GM19193 (cell line): ENCODE measurements around the gene WRAP53.

ENCODE experiments used
- POLR2A ChIP-seq: IDR thresholded peaks from 4 replicates; pipeline ENCODE4 v1.6.1; 2011; ENCODE audit not compliant: insufficient read depth, insufficient read length; ENCODE audit errors: extremely low read depth

The WRAP53 gene

GRCh38 chr17:7711051-7711755, 22.9 kb downstream of the WRAP53 start:
- no peak for TF ChIP-seq POLR2A

GRCh38 chr17:7712111-7712771, 24.0 kb downstream of the WRAP53 start:
- TF ChIP-seq POLR2A: no peak

- TF ChIP-seq POLR2A: no peak
Measured at GRCh38 chr17:7713782-7714181, 25.5 kb downstream of the WRAP53 start.

GRCh38 chr17:7714721-7715594, 26.7 kb downstream of the WRAP53 start:
- no peak for TF ChIP-seq POLR2A

GRCh38 chr17:7715936-7716886, 27.9 kb downstream of the WRAP53 start:
- no peak for TF ChIP-seq POLR2A

GRCh38 chr17:7716901-7717755, 28.9 kb downstream of the WRAP53 start, which contains the start of gene DNAH2:
Gene DNAH2, plus strand, starts transcription at chr17:7717744. Its CDS starts 1,991 bp downstream, at chr17:7719735.
- no peak for TF ChIP-seq POLR2A

- TF ChIP-seq POLR2A: no peak
Measured at GRCh38 chr17:7717756-7718350, 29.6 kb downstream of the WRAP53 start.

- no peak for TF ChIP-seq POLR2A
Measured at GRCh38 chr17:7719661-7720060, 31.4 kb downstream of the WRAP53 start.

- TF ChIP-seq POLR2A: no peak
Measured at GRCh38 chr17:7720125-7720524, 31.8 kb downstream of the WRAP53 start.

GRCh38 chr17:7721612-7722011, 33.3 kb downstream of the WRAP53 start:
- no peak for TF ChIP-seq POLR2A

GRCh38 chr17:7727886-7728285, 39.6 kb downstream of the WRAP53 start:
- no peak for TF ChIP-seq POLR2A

- TF ChIP-seq POLR2A: no peak
Measured at GRCh38 chr17:7729816-7730215, 41.5 kb downstream of the WRAP53 start.

GRCh38 chr17:7732981-7733539, 44.8 kb downstream of the WRAP53 start:
- TF ChIP-seq POLR2A: no peak
